GM19023 (cell line): ENCODE measurements around the gene RTL9.
A peak's percentile ranks its signal among the peaks of the same experiment; 100 is the strongest.

Source experiments
- ATAC-seq: cut with Tn5 transposase; IDR thresholded peaks from one replicate; pipeline ENCODE4 v1.9.1; 2021; ENCODE audit warnings: mild to moderate bottlenecking, moderate library complexity; ENCODE audit not compliant: unreplicated experiment

RTL9 gene

GRCh38 chrX:110341189-110342035 is 17.2 kb upstream of the RTL9 start:
- peak; percentile 63 for ATAC-seq

- ATAC-seq: no peak
Observed at GRCh38 chrX:110346681-110347080, 12.0 kb upstream of the RTL9 start.

- ATAC-seq: no peak
Observed at GRCh38 chrX:110359273-110359672, 625 bp downstream of the RTL9 start.

- ATAC-seq: no peak
Observed at GRCh38 chrX:110363244-110363643, 4.6 kb downstream of the RTL9 start.

- ATAC-seq: no peak
Observed at GRCh38 chrX:110373310-110373709, 14.7 kb downstream of the RTL9 start.

GRCh38 chrX:110374559-110374958 is 15.9 kb downstream of the RTL9 start:
- ATAC-seq: no peak

- no peak for ATAC-seq
Observed at GRCh38 chrX:110381216-110381615, 22.6 kb downstream of the RTL9 start.

GRCh38 chrX:110383414-110383813 is 24.8 kb downstream of the RTL9 start:
- ATAC-seq: no peak

- ATAC-seq: no peak
Observed at GRCh38 chrX:110384490-110384889, 25.8 kb downstream of the RTL9 start.

GRCh38 chrX:110389570-110389969 is 30.9 kb downstream of the RTL9 start:
- ATAC-seq: no peak

- no peak for ATAC-seq
Observed at GRCh38 chrX:110391086-110391485, 32.4 kb downstream of the RTL9 start.

GRCh38 chrX:110394651-110395050 is 36.0 kb downstream of the RTL9 start:
- no peak for ATAC-seq

GRCh38 chrX:110395877-110396276 is 37.2 kb downstream of the RTL9 start:
- no peak for ATAC-seq

- no peak for ATAC-seq
Observed at GRCh38 chrX:110396735-110397134, 38.1 kb downstream of the RTL9 start.

GRCh38 chrX:110397339-110397738 is 38.7 kb downstream of the RTL9 start:
- no peak for ATAC-seq

GRCh38 chrX:110397904-110398303 is 39.3 kb downstream of the RTL9 start:
- ATAC-seq: no peak

GRCh38 chrX:110399497-110399896 is 40.8 kb downstream of the RTL9 start:
- ATAC-seq: no peak

GRCh38 chrX:110399966-110400365 is 41.3 kb downstream of the RTL9 start:
- no peak for ATAC-seq

GRCh38 chrX:110401135-110401534 is 42.5 kb downstream of the RTL9 start:
- no peak for ATAC-seq

- no peak for ATAC-seq
Observed at GRCh38 chrX:110402091-110402849, 43.6 kb downstream of the RTL9 start.

GRCh38 chrX:110402850-110403221 is 44.2 kb downstream of the RTL9 start:
- ATAC-seq: no peak
